ENCODE measurements around the gene ATP8A2.
"Not testable (repeated sequence)": the region's sequence is repeated elsewhere in the genome, so short reads cannot be mapped to it uniquely, and the experiment has no call there.

DNA sequence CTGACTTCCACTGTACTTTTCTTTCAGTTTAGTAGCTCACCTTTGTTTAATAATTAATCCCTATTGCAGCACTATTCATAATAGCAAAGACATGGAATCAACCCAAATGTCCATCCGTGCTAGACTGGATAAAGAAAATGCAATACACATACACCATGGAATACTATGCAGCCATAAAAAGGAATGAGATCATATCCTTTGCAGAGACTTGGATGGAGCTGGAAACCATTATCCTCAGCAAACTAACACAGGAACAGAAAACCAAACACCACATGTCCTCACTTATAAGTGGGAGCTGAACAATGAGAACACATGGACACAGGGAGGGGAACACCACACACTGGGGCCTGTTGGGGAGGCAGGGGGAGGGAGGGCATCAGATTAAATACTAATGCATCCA is 402.3 kb downstream of the ATP8A2 start:
- TF ChIP-seq, protein P1, sequence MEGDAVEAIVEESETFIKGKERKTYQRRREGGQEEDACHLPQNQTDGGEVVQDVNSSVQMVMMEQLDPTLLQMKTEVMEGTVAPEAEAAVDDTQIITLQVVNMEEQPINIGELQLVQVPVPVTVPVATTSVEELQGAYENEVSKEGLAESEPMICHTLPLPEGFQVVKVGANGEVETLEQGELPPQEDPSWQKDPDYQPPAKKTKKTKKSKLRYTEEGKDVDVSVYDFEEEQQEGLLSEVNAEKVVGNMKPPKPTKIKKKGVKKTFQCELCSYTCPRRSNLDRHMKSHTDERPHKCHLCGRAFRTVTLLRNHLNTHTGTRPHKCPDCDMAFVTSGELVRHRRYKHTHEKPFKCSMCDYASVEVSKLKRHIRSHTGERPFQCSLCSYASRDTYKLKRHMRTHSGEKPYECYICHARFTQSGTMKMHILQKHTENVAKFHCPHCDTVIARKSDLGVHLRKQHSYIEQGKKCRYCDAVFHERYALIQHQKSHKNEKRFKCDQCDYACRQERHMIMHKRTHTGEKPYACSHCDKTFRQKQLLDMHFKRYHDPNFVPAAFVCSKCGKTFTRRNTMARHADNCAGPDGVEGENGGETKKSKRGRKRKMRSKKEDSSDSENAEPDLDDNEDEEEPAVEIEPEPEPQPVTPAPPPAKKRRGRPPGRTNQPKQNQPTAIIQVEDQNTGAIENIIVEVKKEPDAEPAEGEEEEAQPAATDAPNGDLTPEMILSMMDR (IDR thresholded peaks at IDR 0.05): not testable (repeated sequence)
- TF ChIP-seq POLR2A, EP300, POLR2AphosphoS5 (IDR thresholded peaks at IDR 0.05): not testable (repeated sequence)
